ENCODE measurements around the gene LSM14A.
"Not testable (repeated sequence)": the region's sequence is repeated elsewhere in the genome, so short reads cannot be mapped to it uniquely, and the experiment has no call there.

Gene LSM14A

GRCh38 chr19:34171877-34172660, at the start of gene LSM14A:
TSS of gene LSM14A (plus strand) at chr19:34172504. CDS start at chr19:34172643, 139 bp downstream.
- peak; percentile 91 for DNase-seq

DNA sequence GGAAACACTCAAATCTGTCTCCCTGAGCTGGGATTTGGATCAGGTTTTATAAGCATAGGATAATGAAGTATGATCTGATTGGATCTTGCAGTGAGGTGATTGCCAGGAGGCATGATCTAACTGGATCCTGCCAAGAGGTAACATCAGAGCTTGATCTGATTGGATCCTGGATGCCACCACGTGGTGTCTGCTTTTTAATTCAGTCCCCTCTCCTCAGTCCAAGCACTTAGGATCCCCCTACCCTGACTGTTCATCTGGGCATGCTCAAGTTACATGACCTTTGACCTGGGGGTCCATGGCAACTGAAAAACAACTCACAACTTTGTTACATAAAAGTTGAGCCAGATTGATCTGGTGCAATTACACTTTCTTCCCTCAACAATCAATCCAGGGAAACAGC, 47.5 kb upstream of the LSM14A start:
- no peak for DNase-seq

- DNase-seq = no peak
Measured at GRCh38 chr19:34126966-34127365, 45.3 kb upstream of the LSM14A start.

- no peak for DNase-seq
Measured at GRCh38 chr19:34127684-34128189, 44.6 kb upstream of the LSM14A start.

DNA sequence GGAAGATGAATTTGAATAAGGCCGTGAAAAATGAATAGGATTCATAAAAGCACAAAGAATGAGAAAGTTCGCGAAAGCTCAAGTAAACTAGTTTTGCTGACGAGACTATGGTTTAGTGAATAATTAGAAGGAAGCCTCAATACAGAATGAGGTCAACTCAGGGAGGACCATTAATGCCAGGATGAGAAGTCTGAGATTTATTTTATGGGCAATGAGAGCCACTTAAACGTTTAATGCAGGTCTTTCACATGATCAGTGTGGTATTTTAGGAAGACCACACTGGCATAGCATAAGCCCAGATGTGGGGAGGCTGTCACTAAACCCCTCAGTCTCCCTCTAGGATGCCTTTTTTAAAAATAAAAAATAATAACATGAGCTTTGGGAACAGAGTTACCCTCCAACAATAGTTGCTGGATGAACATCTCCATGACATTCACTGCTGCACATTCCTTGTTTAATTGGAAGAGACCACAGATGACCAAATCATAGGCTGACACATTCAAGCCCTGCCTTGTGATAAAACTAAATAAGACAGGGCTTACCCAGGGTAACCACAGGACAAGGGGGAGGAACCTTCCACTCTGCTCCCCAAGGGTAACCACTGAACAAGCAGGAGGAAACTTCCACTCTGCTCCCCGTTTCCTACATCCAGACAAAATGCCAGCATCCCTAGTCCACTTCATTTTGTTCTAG, 43.6 kb upstream of the LSM14A start:
- no peak for DNase-seq

GRCh38 chr19:34131100-34131499, 41.2 kb upstream of the LSM14A start:
- DNase-seq = no peak

GRCh38 chr19:34132145-34132544, 40.2 kb upstream of the LSM14A start:
- not testable (repeated sequence) for DNase-seq

DNA sequence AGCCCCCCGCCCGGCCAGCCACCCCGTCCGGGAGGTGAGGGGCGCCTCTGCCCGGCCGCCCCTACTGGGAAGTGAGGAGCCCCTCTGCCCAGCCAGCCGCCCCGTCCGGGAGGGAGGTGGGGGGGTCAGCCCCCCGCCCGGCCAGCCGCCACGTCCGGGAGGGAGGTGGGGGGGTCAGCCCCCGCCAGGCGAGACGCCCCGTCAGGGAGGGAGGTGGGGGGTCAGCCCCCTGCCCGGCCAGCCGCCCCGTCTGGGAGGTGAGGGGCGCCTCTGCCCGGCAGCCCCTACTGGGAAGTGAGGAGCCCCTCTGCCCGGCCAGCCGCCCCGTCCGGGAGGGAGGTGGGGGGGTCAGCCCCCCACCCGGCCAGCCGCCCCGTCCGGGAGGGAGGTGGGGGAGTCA, 39.6 kb upstream of the LSM14A start:
- DNase-seq = not testable (repeated sequence)

DNA sequence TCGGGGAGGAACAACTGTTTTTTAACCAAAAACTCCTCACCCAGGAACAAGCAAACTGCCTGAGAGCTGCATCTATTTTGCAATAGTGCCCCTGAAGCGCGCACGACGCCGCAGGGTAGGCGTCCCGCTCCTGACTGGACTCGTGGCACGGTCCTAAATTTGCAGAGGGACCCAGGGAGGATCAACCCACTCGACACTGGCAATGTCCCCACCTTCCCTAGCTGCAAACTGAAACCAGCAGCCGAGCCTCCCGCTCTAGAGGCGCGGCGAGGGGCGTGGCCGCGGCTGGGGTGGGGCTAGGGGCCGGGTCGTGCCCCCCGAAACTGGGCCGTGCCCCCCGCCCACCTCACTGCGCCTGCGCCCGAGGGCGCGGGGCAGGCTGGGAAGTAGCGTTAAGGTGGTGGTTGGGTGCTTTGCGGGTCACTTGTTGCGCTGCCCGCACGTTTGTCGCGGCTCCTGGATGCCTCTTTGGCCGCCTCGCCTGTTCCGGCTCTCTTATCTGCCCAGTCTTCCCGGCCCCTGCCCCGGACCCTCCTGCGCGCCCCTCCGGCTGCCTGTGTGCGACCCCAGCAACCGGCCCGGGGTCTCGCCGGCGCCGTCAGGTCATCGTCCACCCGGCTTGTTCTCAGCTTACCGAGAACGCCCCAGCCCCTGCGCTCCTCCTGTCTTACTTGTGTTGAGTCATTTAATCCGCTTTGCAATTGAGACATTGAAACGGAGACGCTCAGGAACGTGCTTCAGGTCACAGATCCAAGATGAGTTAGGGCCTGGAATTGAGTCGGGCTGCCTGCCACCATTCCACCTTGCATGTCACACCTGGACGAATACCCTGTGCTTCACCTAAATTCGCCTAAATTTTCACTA, 37.9 kb upstream of the LSM14A start:
- peak; percentile 55 for DNase-seq

GRCh38 chr19:34135054-34135800, 37.1 kb upstream of the LSM14A start:
- DNase-seq = no peak

GRCh38 chr19:34135821-34136611, 36.3 kb upstream of the LSM14A start:
- DNase-seq = no peak

- DNase-seq = no peak
Measured at GRCh38 chr19:34141025-34141424, 31.3 kb upstream of the LSM14A start.

- no peak for DNase-seq
Measured at GRCh38 chr19:34142440-34142839, 29.9 kb upstream of the LSM14A start.

- DNase-seq = no peak
Measured at GRCh38 chr19:34145741-34146202, 26.5 kb upstream of the LSM14A start.

DNA sequence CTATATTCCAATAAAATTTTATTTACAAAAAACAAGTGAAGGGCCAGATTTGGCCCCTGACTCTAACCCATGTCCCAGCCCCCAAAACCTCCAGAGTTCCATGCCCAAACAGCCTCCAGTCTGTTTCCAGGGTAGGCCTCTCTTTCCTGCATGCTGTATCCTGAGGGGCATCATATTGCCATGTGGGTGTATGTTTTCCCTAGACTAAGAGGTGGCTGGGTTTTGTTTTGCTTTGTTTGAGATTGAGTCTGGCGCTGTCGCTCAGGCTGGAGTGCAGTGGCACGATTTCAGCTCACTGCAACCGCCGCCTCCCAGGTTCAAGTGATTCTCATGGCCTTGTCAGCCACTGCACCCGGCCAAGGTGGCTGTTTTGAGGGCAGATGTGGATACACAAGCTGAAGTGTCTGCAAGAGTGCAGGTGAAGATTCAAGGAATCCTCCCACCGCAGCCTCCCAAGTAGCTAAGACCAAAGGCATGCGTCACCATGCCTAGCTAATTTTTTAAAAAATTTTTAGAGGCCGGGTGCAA, 23.6 kb upstream of the LSM14A start:
- DNase-seq = no peak

- DNase-seq = no peak
Measured at GRCh38 chr19:34149873-34150272, 22.4 kb upstream of the LSM14A start.

DNA sequence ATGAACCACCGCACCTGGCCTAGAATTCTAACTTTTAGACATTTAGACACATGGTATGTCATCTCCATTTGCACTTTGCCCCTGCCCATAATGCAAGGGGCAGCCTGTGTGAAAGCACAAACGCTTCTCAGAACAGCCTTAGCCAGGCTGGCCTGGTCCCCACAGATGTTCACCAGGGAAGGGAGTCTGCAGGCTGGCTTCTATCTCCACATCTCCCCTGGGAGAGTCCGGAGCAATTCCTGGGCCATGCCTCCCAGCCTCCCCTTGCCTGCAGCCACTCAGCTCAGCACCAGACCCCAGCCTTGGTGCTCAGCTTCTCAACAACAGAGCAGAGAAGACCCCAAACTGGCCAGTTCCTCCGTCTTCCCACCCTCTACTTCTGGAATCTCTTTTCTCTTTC, 21.7 kb upstream of the LSM14A start:
- DNase-seq = no peak

DNA sequence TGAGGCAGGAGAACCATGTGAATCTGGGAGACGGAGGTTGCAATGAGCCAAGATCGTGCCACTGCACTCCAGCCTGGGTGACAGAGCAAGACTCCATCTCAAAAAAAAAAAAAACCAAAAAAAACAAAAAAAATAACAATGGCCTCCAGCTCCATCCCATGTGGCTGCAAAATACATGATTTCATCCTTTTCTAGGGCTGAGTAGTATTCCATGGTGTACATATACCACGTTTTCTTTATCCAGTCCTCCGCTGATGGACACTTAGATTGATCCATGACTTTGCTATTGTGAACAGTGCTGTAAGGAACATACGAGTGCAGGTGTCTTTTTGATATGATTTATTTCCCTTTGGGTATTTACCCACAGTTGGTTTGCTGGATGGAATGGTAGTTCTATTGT, 20.9 kb upstream of the LSM14A start:
- no peak for DNase-seq

GRCh38 chr19:34154401-34154800, 17.9 kb upstream of the LSM14A start:
- DNase-seq = no peak

- DNase-seq = no peak
Measured at GRCh38 chr19:34155686-34156085, 16.6 kb upstream of the LSM14A start.

DNA sequence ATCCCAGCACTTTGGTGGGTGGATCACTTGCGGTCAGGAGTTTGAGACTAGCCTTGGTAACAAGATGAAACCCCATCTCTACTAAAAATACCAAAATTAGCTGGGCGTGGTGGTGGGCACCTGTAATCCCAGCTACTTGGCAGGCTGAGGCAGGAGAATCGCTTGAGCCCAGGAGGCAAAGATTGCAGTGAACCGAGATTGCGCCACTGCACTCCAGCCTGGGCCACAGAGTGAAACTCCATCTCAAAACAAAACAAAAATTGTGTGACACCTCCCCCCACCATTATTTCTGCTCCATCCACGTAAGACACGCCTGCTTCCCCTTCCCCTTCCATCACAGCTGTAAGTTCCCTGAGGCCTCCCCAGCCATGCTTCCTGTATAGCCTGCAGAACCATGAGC, 13.3 kb upstream of the LSM14A start:
- not testable (repeated sequence) for DNase-seq
